Stimulated activated naive CD4-positive, alpha-beta T cell (primary cell): ENCODE measurements around the gene KCNT1.
"Not testable (repeated sequence)": the region's sequence is repeated elsewhere in the genome, so short reads cannot be mapped to it uniquely, and the experiment has no call there.

Source experiments
- DNase-seq, 6 experiments: peaks; one replicate each; lab custom pipeline; 2025; lab: John Stamatoyannopoulos, UW

The KCNT1 gene

GRCh38 chr9:135701959-135702721 lies at the start of gene KCNT1:
KCNT1 (plus strand) TSS chr9:135702185; CDS start chr9:135702259, 74 bp downstream.
- peak in 5 of 6 experiments; percentile 4 to 42 (median 20) for DNase-seq

DNA sequence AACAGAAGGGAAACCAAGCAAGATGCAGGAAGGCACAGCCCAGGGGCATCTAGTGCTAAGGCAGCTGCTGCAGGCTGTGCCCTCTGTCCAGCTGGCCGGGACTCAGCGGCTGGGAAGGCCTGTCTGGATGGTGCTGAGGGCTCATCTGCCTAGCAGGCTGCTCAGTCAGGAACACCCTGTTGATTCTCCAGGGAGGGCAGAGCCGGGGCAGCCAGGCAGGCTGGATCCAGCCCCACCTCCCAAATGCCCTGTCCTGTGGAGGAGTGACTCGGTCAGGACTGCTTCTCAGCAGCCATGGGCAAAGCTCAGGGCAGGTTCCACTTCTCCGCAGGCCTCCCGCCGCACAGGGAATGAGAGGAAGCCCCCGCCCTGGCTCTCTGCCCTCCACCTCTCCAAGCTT lies 46.7 kb upstream of the KCNT1 start:
- no peak for DNase-seq

DNA sequence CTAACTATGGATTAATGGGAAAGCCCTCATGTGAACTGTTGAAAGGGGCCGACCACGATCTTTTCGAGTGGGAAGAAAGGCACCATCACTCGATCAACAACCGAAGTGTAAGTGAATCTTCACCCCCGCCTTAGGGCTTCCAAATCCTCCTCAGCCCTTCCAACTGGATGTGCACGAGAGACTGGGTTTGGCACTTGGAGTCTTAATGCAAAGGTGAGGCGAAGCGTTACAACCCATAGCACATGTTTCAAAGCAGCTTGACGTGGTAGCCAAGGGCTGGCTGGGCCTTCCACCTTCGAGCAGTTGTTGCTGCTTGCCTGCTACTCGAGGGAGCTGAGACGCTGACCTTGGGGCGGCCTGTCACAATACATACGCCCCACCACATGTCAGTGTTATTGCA lies 44.6 kb upstream of the KCNT1 start:
- DNase-seq: no peak

DNA sequence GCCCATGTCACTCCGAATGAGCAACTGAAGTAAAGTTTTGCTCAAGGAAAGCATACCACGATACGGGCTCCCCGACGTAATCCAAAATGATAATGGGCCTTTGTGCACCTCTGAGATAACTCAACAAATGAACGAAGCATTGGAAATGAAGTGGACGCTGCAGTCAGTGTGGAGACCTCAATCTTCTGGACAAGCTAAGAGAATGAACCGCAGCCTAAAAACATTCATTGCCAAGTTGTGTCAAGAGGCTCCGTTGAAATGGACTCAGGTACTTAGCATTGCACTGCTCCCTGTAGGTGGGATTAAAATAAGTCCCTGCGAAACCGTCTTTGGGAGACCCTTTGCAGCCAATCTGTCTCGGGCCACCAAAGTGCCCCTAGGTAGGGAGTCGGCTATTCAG lies 42.7 kb upstream of the KCNT1 start:
- no peak for DNase-seq

- DNase-seq: no peak
Observed at GRCh38 chr9:135660407-135660806, 41.6 kb upstream of the KCNT1 start.

GRCh38 chr9:135661816-135662560 lies 40.0 kb upstream of the KCNT1 start:
- DNase-seq: no peak

- no peak for DNase-seq
Observed at GRCh38 chr9:135662758-135663450, 39.1 kb upstream of the KCNT1 start, which contains the start of gene LCN9. LCN9 (plus strand) TSS chr9:135663309; CDS start chr9:135663322, 13 bp downstream.

- no peak for DNase-seq
Observed at GRCh38 chr9:135663451-135663770, 38.6 kb upstream of the KCNT1 start.

DNA sequence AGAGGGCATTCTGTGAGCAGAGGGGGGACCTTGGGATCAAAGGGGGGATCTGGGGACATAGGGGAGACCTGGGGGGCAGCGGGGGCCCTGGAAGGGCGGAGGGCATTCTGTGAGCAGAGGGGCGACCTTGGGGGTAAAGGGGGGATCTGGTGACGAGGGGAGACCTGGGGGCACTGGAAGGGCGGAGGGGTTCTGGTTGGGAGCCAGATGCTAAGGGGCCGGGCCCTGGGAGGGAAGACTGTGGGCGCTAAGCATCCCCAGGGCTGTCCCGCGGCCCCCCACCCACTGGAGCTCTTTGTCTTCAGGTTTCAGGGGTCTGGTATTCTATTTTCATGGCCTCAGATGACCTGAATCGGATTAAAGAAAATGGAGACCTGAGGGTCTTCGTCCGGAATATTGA lies 38.1 kb upstream of the KCNT1 start:
- DNase-seq: no peak

DNA sequence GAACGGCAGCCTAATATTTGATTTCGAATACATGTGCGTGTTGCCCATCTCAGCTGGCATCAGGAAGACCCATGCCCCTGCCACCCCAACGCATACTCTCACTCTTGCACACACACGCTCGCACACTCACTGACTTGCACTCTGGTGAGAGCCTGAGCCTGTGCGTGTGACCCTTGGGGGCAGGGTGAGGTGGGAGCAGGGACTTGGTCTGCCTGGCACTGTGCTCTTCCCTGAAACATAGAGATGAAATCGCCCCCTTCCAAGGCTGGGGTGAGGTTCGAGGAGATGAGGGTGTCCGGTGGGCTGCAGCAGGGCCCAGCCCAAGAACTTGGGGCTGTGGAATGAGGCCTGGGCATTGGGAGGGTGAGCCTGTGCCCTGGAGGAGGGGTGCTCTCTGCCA lies 37.7 kb upstream of the KCNT1 start:
- no peak for DNase-seq

DNA sequence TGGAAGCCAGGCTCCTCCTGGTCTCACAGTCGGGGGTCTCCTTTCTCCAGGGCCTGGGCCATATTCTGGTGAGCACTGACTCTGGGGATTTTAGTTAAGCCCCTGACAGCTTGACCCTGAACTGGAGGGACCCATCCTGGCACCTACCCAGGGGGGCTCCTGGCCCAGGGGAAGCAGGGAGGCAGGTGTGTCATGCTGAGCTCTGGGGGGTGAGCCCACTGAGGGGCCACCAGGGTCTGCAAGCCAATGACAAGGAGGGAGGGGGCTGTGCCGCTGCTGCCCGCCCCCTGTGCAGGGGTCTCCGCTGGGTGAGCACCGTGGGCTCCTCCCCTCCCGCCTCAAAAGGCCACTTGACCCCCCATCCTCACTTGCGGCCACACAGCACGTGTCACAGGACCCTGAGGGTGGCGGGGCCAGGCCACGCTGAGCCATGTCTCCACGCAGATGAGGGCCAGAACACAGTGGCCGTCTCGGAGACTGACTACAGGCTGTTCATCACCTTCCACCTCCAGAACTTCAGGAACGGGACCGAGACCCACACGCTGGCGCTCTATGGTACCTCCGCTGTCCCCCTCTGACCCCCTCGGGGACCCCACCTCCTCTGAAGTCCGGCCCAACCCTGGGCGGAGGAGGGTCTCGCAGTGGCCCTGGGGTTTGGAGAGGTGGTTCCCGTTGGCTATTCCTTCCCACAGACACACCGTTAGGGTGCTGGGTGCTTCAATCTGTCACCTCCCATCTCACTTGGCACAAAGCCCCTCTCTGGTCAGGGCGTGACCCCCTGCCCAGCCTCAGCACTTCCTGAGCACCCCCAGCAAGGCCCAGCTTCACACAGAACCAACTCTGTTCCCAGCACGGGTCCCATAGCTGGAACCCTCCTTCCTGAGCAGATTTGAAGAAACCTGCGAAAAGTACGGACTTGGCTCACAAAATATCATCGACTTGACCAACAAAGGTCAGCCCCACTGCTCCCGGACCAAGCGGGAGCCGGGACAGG lies 36.9 kb upstream of the KCNT1 start:
- no peak for DNase-seq

DNA sequence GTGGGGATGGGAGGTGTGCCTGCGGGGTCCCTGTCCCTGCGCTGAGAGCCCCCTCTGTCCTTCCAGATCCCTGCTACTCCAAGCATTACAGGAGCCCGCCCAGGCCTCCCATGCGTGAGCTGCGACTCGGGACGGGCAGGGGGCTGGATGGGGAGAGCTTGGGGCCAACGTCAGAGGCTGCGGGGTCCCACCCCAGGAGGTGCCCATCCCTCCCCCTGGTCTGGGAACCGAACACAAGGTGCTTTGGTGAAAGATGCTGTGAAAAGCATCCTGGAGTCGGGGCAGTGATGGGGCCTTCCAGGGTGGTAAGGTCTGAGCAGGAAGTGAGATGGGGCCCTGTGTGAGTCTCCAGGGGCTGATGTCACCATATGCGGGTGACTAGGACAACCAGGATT lies 36.2 kb upstream of the KCNT1 start:
- DNase-seq: no peak

- DNase-seq: no peak
Observed at GRCh38 chr9:135666534-135667462, 35.2 kb upstream of the KCNT1 start.

DNA sequence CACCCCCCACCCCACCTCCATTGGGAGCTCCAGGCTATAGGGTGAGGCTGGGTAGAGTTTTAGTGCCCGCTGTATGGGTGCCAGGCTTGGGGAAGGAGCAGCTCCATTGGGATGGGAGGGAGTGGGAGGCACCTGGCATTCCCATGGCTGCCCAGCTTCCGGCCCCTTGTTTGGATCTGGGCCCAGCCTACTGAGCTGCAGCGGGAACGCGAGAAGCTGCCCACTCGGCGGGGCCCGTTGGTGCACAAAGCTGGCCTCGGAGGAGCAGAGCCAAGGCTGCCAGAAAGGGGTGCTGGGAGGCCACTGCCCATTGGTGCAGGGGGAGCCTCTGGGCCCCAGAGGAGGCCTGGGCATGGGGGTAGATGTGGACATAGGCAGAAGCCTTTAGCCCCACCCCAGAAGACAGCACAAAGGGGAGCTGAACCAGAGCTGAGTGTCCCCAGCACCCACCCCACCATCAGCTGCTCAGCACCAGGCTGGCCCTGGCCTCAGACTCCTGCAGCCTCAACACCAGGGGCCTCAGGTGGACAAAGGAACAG lies 34.5 kb upstream of the KCNT1 start:
- no peak for DNase-seq

DNA sequence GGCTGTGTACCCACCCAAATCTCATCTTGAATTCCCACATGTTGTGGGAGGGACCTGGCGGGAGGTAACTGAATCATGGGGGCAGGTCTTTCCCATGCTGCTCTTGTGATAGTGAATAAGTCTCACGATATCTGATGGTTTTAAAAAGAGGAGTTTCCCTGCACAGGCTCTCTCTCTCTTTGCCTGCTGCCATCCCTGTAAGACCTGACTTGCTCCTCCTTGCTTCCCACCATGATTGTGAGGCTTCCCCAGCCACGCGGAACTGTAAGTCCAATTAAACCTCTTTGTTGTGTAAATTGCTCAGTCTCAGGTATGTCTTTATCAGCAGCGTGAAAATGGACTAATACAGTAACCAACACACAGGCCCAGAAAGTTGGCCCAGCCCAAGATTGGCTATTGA lies 33.0 kb upstream of the KCNT1 start:
- not testable (repeated sequence) for DNase-seq

- no peak for DNase-seq
Observed at GRCh38 chr9:135669616-135670285, 32.2 kb upstream of the KCNT1 start.

DNA sequence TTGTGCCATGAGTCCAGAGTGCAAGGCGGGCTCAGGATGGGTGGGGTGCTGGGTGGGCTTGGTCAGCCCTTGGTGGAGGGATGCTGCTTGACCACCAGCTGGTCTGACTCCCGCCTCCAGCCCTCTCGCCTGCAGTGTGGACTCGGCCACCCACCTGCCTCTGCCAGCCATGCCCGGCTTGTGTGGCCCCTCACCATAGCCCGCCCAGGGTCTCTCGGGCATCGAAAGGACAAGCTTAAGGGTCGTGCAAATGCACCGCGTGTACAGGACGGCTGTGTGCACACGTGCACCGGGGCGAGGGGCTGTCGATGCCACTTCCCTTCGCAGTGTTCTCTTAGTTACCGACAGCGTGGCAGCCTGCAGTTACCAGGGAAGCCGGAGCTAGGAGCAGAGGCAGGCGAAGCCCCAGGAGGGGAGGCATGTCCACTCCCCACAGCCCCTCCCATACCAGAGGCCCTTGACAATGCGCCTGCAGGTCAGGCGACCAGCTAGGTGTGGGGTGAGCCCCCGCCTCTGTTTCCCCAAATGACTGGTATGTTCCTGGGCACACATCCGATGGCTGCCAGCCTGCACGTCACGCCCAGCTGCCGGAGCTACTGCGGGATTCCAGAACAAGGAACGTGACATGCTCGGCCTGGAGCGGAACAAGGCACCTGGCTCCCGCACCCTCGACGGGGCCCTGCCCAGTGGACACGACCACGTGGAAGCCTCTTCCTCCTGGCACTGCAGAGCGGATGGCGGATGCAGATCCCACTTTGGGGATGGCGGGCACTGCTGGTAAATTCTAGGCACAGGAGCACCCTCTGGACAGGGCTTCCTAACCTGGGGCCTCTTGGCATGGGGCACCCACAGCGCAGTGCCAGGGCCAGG lies 31.0 kb upstream of the KCNT1 start:
- DNase-seq: no peak

- DNase-seq: no peak
Observed at GRCh38 chr9:135671591-135672041, 30.4 kb upstream of the KCNT1 start.

- not testable (repeated sequence) for DNase-seq
Observed at GRCh38 chr9:135672786-135673185, 29.2 kb upstream of the KCNT1 start.
